Spinal cord (tissue), 10 donors: ENCODE results near the gene SIRPB2. TPM values are rescaled to one million over a fixed set of nuclear protein-coding genes. Genes with fewer than 3 reads are reported as not detected.
A peak's percentile ranks its signal among the peaks of the same experiment; 100 is the strongest.

Experiments used
- DNase-seq, 6 donors: peaks; one replicate each; pipeline versions ENCODE4 v3.0.0 to v3.0.0-alpha.2; 2013 to 2015; ENCODE audit warnings: low spot score in 6 of 6, low read depth in 4 of 6
- H3K27ac ChIP-seq: one replicate; pipeline ENCODE4 v1.5.1; 2013; ENCODE audit warnings: low read depth, low read length, control low read depth
- H3K27me3 ChIP-seq: one replicate; pipeline ENCODE4 v1.6.1; 2013; ENCODE audit warnings: low read length; ENCODE audit not compliant: control insufficient read depth, insufficient read depth
- H3K36me3 ChIP-seq: one replicate; pipeline ENCODE4 v1.6.1; 2013; ENCODE audit warnings: low read length; ENCODE audit not compliant: control insufficient read depth, insufficient read depth
- H3K4me1 ChIP-seq: one replicate; pipeline ENCODE4 v1.6.1; 2013; ENCODE audit warnings: low read length; ENCODE audit not compliant: control insufficient read depth, insufficient read depth
- H3K4me3 ChIP-seq: one replicate; pipeline ENCODE4 v1.5.1; 2013; ENCODE audit warnings: low read depth, low read length, control low read depth
- H3K9me3 ChIP-seq: one replicate; pipeline ENCODE4 v1.6.1; 2013; ENCODE audit warnings: low read length; ENCODE audit not compliant: control insufficient read depth, insufficient read depth
- WGBS: methylation state at CpG from one replicate; pipeline ENCODE4 v1.1.5; 2013; ENCODE audit warnings: missing lambda C conversion rate; ENCODE audit not compliant: insufficient coverage; 5-methylcytosine and 5-hydroxymethylcytosine counted together
- long read RNA-seq, 4 donors: transcript quantifications; one replicate each; lab custom pipeline, GENCODE V29; 2026
- polyA plus RNA-seq, 2 donors: library from polyadenylated mRNA; unstranded; fragments of 120-200 nt; gene quantifications; one replicate each; pipeline ENCODE4 v1.2.1, GENCODE V29; 2013; ENCODE audit not compliant: insufficient read length in 2 of 2
- total RNA-seq, 2 donors: library from RNA; depleted of rRNA in 1 of 2; stranded (reverse); fragments of 120-200 nt in 1 of 2; fragments of >200 nt in 1 of 2; gene quantifications; one replicate each; pipeline versions ENCODE4 v1.2.3 to v1.2.4, GENCODE V29; 2013 to 2014
- donor health status: healthy.

Gene SIRPB2
- total RNA-seq (1 to 10 TPM; 1.8 to 2.6 TPM), polyA plus RNA-seq (1 to 10 TPM; 1.3 to 1.5 TPM)
- long read RNA-seq, donor 1, result 0 reads
- long read RNA-seq, donor 2, result 0 reads
- long read RNA-seq, donor 3, result 0 reads
- long read RNA-seq, donor 4, partial matches to known transcripts, result 0 of 1 reads
- long read RNA-seq, donor 4, other reads (novel, unspliced or antisense), result 0 of 1 reads

DNA sequence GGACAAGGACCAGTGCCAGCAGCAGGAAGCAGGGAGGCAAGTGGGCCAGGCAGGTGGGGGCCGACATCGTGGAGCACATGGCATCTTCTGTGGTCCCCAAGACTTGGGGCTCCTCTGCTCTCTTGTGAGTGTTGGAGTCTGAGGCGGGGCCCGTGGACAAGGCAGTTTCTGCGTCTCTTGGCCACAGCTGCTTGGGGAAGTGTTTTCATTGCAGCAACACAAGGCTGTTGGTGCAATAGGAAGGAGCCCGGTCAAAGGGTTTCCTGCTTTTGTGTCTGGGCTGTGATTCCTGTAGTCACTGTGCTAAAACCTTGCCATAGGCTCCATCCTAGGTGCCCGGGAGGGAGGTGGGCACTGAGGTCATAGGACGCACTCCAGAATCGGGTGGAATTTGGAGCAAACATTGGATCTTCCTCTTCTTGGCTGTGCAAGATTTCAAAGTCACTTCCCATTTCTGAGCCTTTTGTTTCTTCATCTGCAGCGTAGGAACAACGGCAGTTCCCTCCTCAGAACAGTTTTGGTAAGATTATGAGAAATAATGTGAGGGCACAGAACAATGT lies at the start of gene SIRPB2:
Gene SIRPB2, minus strand, starts transcription at position 140 of the 560 bp plus-strand sequence. Its CDS starts 61 bp downstream, at position 79.
- Histone ChIP-seq H3K27ac (peak within 1 kb of the TSS; percentile 3), H3K27me3 (no peaks in the 10 kb centered on the region), H3K36me3 (no peaks in the 10 kb centered on the region), H3K4me1 (no peaks in the 10 kb centered on the region), H3K4me3 (no peak within 1 kb of the TSS), H3K9me3 (no peaks in the 10 kb centered on the region)
- WGBS, result 88% methylated on average over 9 of the region's 11 CpGs
- peak in 1 of 6 donors; percentile 6 for DNase-seq

DNA sequence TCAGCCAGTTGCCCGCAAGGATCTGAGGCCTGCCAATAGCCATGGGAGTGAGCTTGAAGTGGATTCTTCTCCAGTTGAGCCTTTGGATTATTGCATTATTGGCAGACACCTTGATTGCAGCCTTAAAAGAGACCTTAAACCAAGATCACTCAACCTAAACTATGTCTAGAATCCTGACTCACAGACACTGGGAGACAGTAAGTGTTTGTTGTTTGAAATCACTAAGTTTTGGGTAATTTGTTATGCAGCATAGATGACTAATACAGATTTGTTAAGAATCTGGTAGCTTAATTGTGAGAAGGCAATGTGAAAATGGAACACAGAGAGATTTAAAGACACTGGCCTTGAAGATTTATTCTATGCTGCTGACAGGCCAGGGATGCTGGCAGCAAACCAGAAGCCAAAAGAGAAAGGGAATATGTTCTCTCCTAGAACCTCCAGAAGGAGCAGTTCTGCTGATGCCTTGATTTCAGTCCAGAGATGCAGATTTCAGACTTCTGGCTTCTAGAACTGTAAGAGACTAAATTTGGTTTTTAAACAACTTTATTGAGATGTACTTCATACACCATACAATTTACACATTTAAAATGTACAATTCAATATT lies 48.7 kb upstream of the SIRPB2 start:
- WGBS, result 100% methylated on average over 1 of the region's 1 CpG
- Histone ChIP-seq H3K9me3 (no peaks in the 10 kb centered on the region), H3K4me3 (no peak overlapping the region), H3K27me3 (no peaks in the 10 kb centered on the region), H3K36me3 (no peaks in the 10 kb centered on the region), H3K4me1 (no peaks in the 10 kb centered on the region), H3K27ac (no peak overlapping the region)
- DNase-seq, result peak in 1 of 6 donors; percentile 34

DNA sequence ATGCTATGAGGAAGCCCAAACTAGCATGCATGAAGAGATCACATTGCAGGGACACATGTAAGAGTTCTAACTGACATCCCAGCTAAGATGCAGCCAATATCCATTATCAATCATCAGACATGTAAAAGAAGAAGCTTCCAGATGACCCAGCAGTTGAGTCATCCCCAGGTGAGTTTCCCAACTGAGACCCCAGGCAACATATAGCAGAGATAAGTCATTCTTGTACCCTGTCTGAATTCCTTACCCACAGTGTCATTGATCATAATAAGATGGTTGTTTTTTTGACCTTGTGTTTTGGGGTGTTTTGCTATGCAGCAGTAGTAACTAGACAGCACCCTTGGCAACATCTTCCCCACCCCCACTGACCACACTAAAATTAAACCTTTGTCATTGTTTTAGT lies 47.4 kb upstream of the SIRPB2 start:
- H3K27me3 ChIP-seq, result no peaks in the 10 kb centered on the region
- H3K4me1 ChIP-seq, result no peaks in the 10 kb centered on the region
- no peak for DNase-seq
- H3K4me3 ChIP-seq, result no peak overlapping the region
- no peaks in the 10 kb centered on the region for H3K36me3 ChIP-seq
- H3K27ac ChIP-seq, result no peak overlapping the region
- no peaks in the 10 kb centered on the region for H3K9me3 ChIP-seq

DNA sequence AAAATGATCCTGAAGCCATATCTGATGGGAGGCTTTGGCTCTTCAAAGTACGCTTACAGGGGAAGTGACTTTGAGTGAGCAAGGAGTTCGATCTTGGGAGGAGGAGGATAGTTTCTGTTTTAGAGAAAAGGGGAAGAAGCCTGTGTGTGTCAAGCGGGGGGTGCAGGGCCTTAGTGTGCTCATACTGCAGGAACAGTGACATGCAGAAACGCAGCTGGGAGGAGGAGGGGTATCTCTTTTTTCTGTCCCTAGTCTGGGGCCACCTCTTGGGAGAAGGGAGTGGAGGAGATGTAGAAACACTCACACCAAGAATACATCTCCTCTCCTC lies 46.5 kb upstream of the SIRPB2 start:
- Histone ChIP-seq H3K27me3 (no peaks in the 10 kb centered on the region), H3K27ac (no peak overlapping the region), H3K4me1 (no peaks in the 10 kb centered on the region), H3K4me3 (no peak overlapping the region), H3K9me3 (no peaks in the 10 kb centered on the region), H3K36me3 (no peaks in the 10 kb centered on the region)
- peak in 1 of 6 donors; percentile 7 for DNase-seq
- WGBS, result 92% methylated on average over 3 of the region's 4 CpGs

DNA sequence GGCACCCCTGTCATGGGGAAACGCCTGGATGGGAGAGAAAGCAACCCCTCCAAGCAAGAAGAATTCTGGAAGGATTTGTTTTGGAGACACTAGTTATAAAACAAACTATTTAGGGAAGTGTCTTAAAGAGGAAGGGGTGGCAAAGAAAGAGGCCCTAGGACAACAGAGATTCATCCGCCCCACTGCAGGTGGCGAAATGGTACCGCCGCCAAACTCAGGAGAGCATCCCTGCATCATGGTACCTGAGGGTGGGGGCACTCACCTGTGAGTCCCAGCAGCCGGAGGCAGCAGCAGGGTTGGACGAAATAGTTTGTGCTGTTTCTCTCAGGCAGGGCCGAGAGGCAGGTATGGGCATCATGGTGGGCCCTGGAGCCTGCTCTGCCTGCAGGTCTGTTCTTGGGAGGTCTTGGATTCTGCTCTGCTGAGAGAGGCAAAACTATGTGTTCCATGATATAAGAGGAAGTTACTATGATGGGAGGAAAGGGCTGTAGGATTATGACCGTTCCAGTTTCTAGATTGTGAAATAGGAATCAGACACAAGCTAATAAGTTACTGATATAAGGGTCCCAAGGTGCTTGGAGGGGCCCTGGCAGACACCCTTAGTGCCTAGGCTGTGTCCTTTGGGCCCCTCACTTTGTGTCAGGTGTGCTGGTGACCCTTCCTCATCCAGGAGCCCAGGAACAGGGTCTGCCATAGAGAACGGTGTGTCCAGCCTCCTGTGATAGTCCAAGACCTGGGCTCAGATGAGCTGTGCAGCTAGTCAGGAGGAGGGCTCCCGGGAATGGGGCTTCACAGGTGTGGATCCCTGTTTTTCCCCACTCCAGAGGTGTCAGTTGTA lies 45.9 kb upstream of the SIRPB2 start:
- no peaks in the 10 kb centered on the region for H3K27me3 ChIP-seq
- no peak for DNase-seq
- H3K4me3 ChIP-seq, result no peak overlapping the region
- H3K4me1 ChIP-seq, result no peaks in the 10 kb centered on the region
- H3K36me3 ChIP-seq, result no peaks in the 10 kb centered on the region
- WGBS, result 84% methylated on average over 10 of the region's 11 CpGs
- H3K27ac ChIP-seq, result no peak overlapping the region
- no peaks in the 10 kb centered on the region for H3K9me3 ChIP-seq

DNA sequence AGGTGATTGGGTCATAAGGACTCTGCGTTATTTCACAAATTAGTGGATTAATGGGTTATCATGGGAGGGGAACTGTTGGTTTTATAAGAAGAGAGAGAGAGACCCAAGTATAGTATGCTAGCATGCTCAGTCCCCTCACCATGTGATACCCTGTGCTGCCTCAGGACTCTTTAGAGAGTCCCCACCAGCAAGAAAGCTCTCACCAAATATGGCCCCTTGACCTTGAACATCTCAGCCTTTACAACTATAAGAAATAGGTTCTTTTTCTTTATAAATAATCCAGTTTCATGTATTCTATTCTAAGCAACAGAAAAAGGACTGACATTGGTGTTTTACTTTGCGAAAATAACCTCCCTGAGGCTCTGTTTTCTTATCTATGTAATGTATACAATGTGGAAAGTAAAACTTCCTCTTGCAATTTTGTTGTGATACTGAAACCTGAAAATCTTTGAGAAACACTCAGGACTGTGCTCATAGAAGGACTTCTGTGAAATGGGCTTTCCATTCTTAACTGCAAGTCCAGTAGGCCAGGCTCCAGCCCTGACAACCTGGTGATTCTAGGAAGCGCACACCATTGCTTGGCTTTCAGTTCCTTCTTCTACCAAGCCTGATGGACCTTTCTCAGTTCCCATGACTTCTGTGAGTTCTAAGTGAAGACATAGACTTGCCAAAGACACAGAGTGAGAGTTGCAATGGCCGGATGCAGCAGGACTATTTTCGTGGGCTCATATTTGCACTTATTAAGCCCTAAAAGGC lies 44.4 kb upstream of the SIRPB2 start:
- no peaks in the 10 kb centered on the region for H3K27me3 ChIP-seq
- no peaks in the 10 kb centered on the region for H3K4me1 ChIP-seq
- no peaks in the 10 kb centered on the region for H3K9me3 ChIP-seq
- no peak overlapping the region for H3K27ac ChIP-seq
- no peak overlapping the region for H3K4me3 ChIP-seq
- no peaks in the 10 kb centered on the region for H3K36me3 ChIP-seq
- WGBS, result 71% methylated on average over 3 of the region's 5 CpGs
- DNase-seq, result no peak

DNA sequence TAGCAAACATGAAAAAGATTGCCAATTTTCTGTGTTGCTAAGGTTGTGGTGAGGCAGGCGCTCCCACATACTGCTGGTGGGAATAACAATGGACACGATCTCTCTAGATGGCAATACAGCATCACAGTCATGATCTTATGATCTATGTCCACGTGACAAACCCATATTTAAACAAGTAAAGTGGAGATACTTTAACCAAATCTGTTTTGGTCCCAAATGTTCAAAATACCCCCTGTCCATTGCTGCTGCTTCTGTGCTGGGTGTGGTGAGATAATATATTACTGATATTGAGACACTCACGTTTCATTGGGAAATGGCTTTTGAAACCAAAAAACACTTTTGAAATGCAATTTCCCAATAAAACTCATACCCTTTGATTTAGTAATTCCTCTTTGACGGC lies 43.3 kb upstream of the SIRPB2 start:
- DNase-seq, result no peak
- no CpG with 5 or more reads among the region's 5 CpGs for WGBS
- H3K4me3 ChIP-seq, result no peak overlapping the region
- no peaks in the 10 kb centered on the region for H3K4me1 ChIP-seq
- H3K36me3 ChIP-seq, result no peaks in the 10 kb centered on the region
- H3K9me3 ChIP-seq, result no peaks in the 10 kb centered on the region
- H3K27me3 ChIP-seq, result no peaks in the 10 kb centered on the region
- H3K27ac ChIP-seq, result no peak overlapping the region

DNA sequence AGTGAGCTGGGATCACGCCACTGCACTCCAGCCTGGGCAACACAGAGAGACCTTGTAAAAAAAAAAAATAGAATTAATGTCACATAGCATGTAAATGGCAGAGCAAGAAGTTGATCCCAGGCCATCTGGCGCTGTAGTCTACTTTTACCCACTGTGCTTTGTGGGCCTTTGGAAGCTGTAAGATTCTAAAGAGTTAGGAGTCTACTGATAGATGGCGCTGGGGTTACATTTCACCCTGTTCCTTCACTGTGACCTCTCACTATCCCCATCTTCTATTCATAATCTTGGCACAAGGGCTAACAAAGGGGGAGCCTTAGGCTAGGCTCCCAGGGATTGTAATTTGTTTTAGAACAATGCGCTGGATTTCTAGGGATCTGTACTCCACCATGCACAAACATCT lies 41.8 kb upstream of the SIRPB2 start:
- H3K4me1 ChIP-seq, result no peaks in the 10 kb centered on the region

DNA sequence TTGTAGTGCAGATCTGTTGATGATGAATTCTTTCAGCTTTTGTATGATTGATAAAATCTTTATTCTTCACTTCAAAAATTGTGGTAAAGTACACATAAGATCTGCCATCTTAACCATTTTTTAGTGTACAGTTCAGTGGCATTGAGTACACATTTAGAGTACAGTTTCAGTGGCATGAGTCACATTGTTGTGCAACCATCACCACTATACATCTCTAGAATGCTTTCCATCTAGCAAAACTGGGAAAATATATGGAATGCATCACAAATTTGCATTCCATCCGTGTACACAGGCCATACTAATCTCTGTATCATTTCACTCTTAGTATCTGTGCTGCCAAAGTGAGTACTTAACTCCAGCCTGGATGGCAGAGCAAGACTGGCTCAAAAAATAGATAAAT lies 37.6 kb upstream of the SIRPB2 start:
- Histone ChIP-seq H3K36me3 (no peaks in the 10 kb centered on the region), H3K9me3 (no peaks in the 10 kb centered on the region), H3K4me3 (no peak overlapping the region), H3K4me1 (no peaks in the 10 kb centered on the region), H3K27ac (no peak overlapping the region), H3K27me3 (no peaks in the 10 kb centered on the region)
- no peak for DNase-seq
- no CpG with 5 or more reads among the region's 1 CpG for WGBS

More for the DNA sequence above, 41.8 kb upstream of the SIRPB2 start:
- no peaks in the 10 kb centered on the region for H3K9me3 ChIP-seq
- H3K27me3 ChIP-seq, result no peaks in the 10 kb centered on the region
- WGBS, result 100% methylated on average over 1 of the region's 4 CpGs
- H3K4me3 ChIP-seq, result no peak overlapping the region
- DNase-seq, result no peak
- no peaks in the 10 kb centered on the region for H3K36me3 ChIP-seq
- no peak overlapping the region for H3K27ac ChIP-seq
